SU-DHL-6 (cell line): ENCODE data around the gene TEAD3.
A peak's percentile ranks its signal among the peaks of the same experiment; 100 is the strongest.

ENCODE experiments used
- H2AFZ ChIP-seq: fragments of 200-600 bp; sonication (generic); 2 replicates; pipeline ENCODE4 v1.6.1; 2014; ENCODE audit warnings: low read depth, mild to moderate bottlenecking, moderate library complexity, mixed read lengths, antibody characterized with exemption, low read length; ENCODE audit not compliant: severe bottlenecking
- H3F3A ChIP-seq: fragments of 200-600 bp; shearing (Covaris generic); 2 replicates; pipeline ENCODE4 v1.6.0; 2016; ENCODE audit warnings: antibody characterized with exemption, mild to moderate bottlenecking; ENCODE audit not compliant: insufficient read depth
- H3K27ac ChIP-seq: fragments of 200-600 bp; sonication (generic); 2 replicates; pipeline ENCODE4 v1.5.1; 2016; ENCODE audit warnings: low read depth, mild to moderate bottlenecking, low read length, moderate library complexity, mixed read lengths
- H3K27me3 ChIP-seq: fragments of 200-600 bp; sonication (generic), shearing (Covaris generic); 2 replicates; pipeline ENCODE4 v1.6.0; 2014; ENCODE audit warnings: mild to moderate bottlenecking, low read length
- H3K36me3 ChIP-seq: fragments of 200-600 bp; sonication (generic); 2 replicates; pipeline ENCODE4 v1.6.1; 2014; ENCODE audit warnings: mild to moderate bottlenecking, low read length, mixed read lengths
- H3K4me2 ChIP-seq: fragments of 300-600, 200-600 bp; shearing (Covaris generic), sonication (generic); 2 replicates; pipeline ENCODE4 v1.6.0; 2014; ENCODE audit warnings: low read length, low read depth, mild to moderate bottlenecking; ENCODE audit not compliant: poor library complexity, severe bottlenecking
- H3K4me3 ChIP-seq: fragments of 200-600 bp; sonication (generic); 2 replicates; pipeline ENCODE4 v1.5.1; 2014; ENCODE audit warnings: antibody characterized with exemption, low read length, mild to moderate bottlenecking, mixed read lengths; ENCODE audit not compliant: insufficient read depth, poor library complexity, severe bottlenecking
- H3K79me2 ChIP-seq: fragments of 200-600 bp; sonication (generic); 2 replicates; pipeline ENCODE4 v1.6.1; 2014; ENCODE audit warnings: mild to moderate bottlenecking, low read length, moderate library complexity; ENCODE audit not compliant: insufficient read depth
- H3K9ac ChIP-seq: fragments of 200-600 bp; sonication (generic); 2 replicates; pipeline ENCODE4 v1.7.0; 2014; ENCODE audit warnings: mild to moderate bottlenecking, low read length
- H3K9me2 ChIP-seq: fragments of 200-600 bp; sonication (generic); replicated peaks from 2 replicates; pipeline ENCODE4 v1.6.1; 2014; ENCODE audit warnings: low read length; ENCODE audit not compliant: insufficient read depth
- H3K9me3 ChIP-seq: fragments of 200-600 bp; sonication (generic); 2 replicates; pipeline ENCODE4 v1.6.1; 2014; ENCODE audit warnings: low read length, mixed read lengths; ENCODE audit not compliant: insufficient read depth
- H4K20me1 ChIP-seq: fragments of 200-600 bp; sonication (generic); 2 replicates; pipeline ENCODE4 v1.6.1; 2014; ENCODE audit warnings: low read depth, mild to moderate bottlenecking, antibody characterized with exemption, low read length, moderate library complexity, mixed read lengths
- CTCF ChIP-seq: fragments of 200-600 bp; sonication (generic); IDR thresholded peaks from one replicate; pipeline ENCODE4 v1.5.1; 2017; ENCODE audit warnings: antibody characterized with exemption, mild to moderate bottlenecking, low read length, moderate library complexity; ENCODE audit not compliant: insufficient read depth, poor library complexity, severe bottlenecking
- EZH2phosphoT487 ChIP-seq: fragments of 200-600 bp; sonication (generic), shearing (Covaris generic); conservative IDR thresholded peaks from 2 replicates; pipeline ENCODE4 v1.6.1; 2018; ENCODE audit warnings: mild to moderate bottlenecking, antibody characterized with exemption, low read length, moderate library complexity, mixed read lengths

TEAD3 gene

GRCh38 chr6:35497571-35498421, 917 bp upstream of the TEAD3 start:
- no peaks in the 10 kb centered on the region for H3K36me3 ChIP-seq
- TF ChIP-seq CTCF, result no peak
- TF ChIP-seq EZH2phosphoT487, result no peak
- no peaks in the 10 kb centered on the region for H3K9me2 ChIP-seq
- no peaks in the 10 kb centered on the region for H4K20me1 ChIP-seq
- no peaks in the 10 kb centered on the region for H3K9me3 ChIP-seq
- peak overlapping the region; percentile 54 for H3K9ac ChIP-seq
- H3K4me2 ChIP-seq, result peak overlapping the region; percentile 67
- no peaks in the 10 kb centered on the region for H3F3A ChIP-seq
- H3K79me2 ChIP-seq, result no peaks in the 10 kb centered on the region
- peak overlapping the region; percentile 63 for H3K4me3 ChIP-seq
- H3K27ac ChIP-seq, result no peak overlapping the region
- no peaks in the 10 kb centered on the region for H3K27me3 ChIP-seq
- H2AFZ ChIP-seq, result peak overlapping the region; percentile 88

DNA sequence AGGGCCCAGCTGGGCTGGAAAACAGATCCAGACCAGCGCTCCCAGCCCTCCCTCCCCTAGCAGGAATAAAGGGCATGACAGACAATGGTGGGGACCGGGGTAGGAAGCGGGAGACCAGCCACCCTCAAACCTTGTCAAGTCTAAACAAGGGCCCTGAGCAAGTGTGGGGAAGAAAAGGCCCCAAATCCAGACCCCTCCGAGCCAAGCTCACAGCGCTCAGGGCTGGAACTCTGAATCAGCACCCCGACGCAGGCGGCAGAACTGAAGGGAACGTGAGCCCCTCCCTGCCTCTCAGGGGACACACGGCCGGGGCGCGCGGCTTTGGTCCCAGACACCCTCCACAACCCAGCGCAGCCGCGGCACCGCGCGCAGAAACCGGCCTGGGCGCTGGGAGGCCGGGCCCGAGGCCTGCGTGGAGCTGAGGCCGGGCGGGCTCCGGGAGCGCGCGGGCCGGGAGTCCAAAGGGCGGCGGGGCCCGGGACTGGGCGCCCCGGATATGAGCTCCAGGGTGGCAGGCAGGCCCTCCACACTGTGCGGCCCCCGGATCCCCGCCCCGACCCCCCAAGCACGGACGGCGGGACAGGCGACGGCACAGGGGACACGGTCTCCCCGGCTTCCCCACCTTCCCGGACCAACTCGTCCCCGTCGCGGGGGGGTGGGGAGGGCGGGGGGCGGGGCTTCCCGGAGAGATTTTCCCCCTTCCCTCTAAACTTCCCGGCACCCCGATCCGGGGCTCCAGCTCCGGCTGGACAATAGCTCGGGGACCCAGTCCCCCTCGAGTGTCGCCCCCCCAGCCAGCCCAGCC, 641 bp downstream of the TEAD3 start:
- Histone ChIP-seq H3K27ac (no peak overlapping the region), H3K79me2 (no peaks in the 10 kb centered on the region), H3K9ac (peak overlapping the region; percentile 27; the same call in 1 of the 2 replicates), H3K36me3 (no peaks in the 10 kb centered on the region), H3K27me3 (no peaks in the 10 kb centered on the region), H3K4me2 (peak overlapping the region; percentile 49), H2AFZ (no peak overlapping the region), H3K4me3 (peak overlapping the region; percentile 47), H3K9me3 (no peaks in the 10 kb centered on the region), H3F3A (no peaks in the 10 kb centered on the region), H3K9me2 (no peaks in the 10 kb centered on the region), H4K20me1 (no peaks in the 10 kb centered on the region)
- no peak for TF ChIP-seq CTCF
- no peak for TF ChIP-seq EZH2phosphoT487

DNA sequence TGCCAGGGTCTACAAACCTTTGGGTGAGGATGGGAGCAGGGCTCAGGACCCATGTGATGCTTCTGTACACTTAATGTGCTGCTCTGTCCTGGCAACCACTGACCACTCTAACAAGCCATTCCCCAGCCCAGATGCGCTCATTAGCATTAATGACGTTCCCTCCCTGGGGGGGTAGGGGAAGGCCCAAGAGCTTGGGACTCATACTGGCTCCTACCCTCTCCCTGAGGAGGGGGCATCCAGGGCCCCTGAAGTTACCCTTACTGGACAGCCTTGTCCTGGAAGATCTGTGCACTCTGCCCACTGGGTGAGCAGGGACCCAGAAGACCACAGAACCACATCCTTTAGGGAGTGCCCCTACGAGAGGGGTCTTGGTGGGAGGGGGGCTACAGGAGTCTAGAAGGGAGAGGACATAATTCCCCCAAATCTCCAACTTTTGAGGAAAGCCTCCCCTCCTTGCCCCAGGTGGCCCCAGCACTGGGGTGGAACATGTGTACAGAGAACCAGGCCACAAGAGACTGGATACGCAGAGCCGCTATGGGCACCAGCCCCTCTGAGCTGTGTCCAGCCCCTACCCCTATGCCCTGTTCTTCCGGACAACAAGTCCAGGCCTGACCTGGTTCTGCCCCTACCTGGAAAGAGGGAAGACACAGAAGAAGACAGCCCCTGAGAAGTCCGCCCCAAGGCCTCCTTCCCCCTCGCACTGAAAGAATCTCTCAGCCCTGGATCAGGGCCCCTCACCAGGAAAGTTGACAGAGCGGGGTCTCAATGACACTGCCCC, 1.4 kb downstream of the TEAD3 start:
- no peaks in the 10 kb centered on the region for H3K9me2 ChIP-seq
- TF ChIP-seq CTCF, result no peak
- TF ChIP-seq EZH2phosphoT487, result no peak
- H3K27me3 ChIP-seq, result no peaks in the 10 kb centered on the region
- H3K4me3 ChIP-seq, result no peak overlapping the region
- H3K9ac ChIP-seq, result no peak overlapping the region
- H3K9me3 ChIP-seq, result no peaks in the 10 kb centered on the region
- no peak overlapping the region for H2AFZ ChIP-seq
- no peak overlapping the region for H3K4me2 ChIP-seq
- no peaks in the 10 kb centered on the region for H4K20me1 ChIP-seq
- H3F3A ChIP-seq, result no peaks in the 10 kb centered on the region
- no peaks in the 10 kb centered on the region for H3K79me2 ChIP-seq
- no peak overlapping the region for H3K27ac ChIP-seq
- H3K36me3 ChIP-seq, result no peaks in the 10 kb centered on the region
